Measurements from ENCODE around the gene ZNF385A. TPM values are rescaled to one million over a fixed set of nuclear protein-coding genes. Genes with fewer than 3 reads are reported as not detected.
A peak's percentile ranks its signal among the peaks of the same experiment; 100 is the strongest.

ZNF385A gene
- polyA plus RNA-seq, 6 donors from 2014 or later = 6.1 to 18.2 (median 10.5) TPM

- Mint-ChIP-seq H3K27me3 (no peaks in the 10 kb centered on the region), H3K27ac (peak overlapping the region in 3 of 6 donors; percentile 22 to 62 (median 51)), H3K36me3 (no peaks in the 10 kb centered on the region), H3K9me3 (no peaks in the 10 kb centered on the region), H3K4me3 (no peak overlapping the region), H3K4me1 (peaks cover 12 to 35% (median 14%) of the 10 kb centered on the region in 3 donors)
- ATAC-seq (ENCODE audit: low read depth in 2 of 2) (no peak), DNase-seq (no peak)
Observed at GRCh38 chr12:54372113-54372806, 12.3 kb downstream of the ZNF385A start.

- H3K27me3 Mint-ChIP-seq = no peaks in the 10 kb centered on the region
- DNase-seq (no peak), ATAC-seq (ENCODE audit: low read depth in 2 of 2) (no peak)
- H3K4me1 Mint-ChIP-seq = peaks cover 12 to 32% (median 14%) of the 10 kb centered on the region in 3 donors
- no peak overlapping the region for H3K4me3 Mint-ChIP-seq
- peak overlapping the region in 2 of 6 donors; percentile 22 to 62 for H3K27ac Mint-ChIP-seq
- no peaks in the 10 kb centered on the region for H3K9me3 Mint-ChIP-seq
- no peaks in the 10 kb centered on the region for H3K36me3 Mint-ChIP-seq
Observed at GRCh38 chr12:54371328-54372112, 13.0 kb downstream of the ZNF385A start.

GRCh38 chr12:54370171-54370730 lies 14.3 kb downstream of the ZNF385A start:
- H3K27ac Mint-ChIP-seq = no peak overlapping the region

GRCh38 chr12:54369597-54370131 lies 14.9 kb downstream of the ZNF385A start:
- Mint-ChIP-seq H3K9me3 (no peaks in the 10 kb centered on the region), H3K36me3 (no peaks in the 10 kb centered on the region), H3K27ac (no peak overlapping the region), H3K4me1 (peaks cover 13 to 33% (median 14%) of the 10 kb centered on the region in 3 donors), H3K4me3 (peak overlapping the region in 6 of 8 donors; percentile 13 to 72 (median 52)), H3K27me3 (no peaks in the 10 kb centered on the region)
- DNase-seq (no peak), ATAC-seq (ENCODE audit: low read depth in 2 of 2) (no peak)

More at GRCh38 chr12:54370171-54370730, 14.3 kb downstream of the ZNF385A start:
- H3K9me3 Mint-ChIP-seq = no peaks in the 10 kb centered on the region
- H3K4me1 Mint-ChIP-seq = peaks cover 12 to 30% (median 14%) of the 10 kb centered on the region in 3 donors
- ATAC-seq (ENCODE audit: low read depth in 2 of 2) (no peak), DNase-seq (no peak)
- peak overlapping the region in 1 of 8 donors; percentile 25 for H3K4me3 Mint-ChIP-seq
- no peaks in the 10 kb centered on the region for H3K27me3 Mint-ChIP-seq
- no peaks in the 10 kb centered on the region for H3K36me3 Mint-ChIP-seq

GRCh38 chr12:54368709-54369596 lies 15.6 kb downstream of the ZNF385A start:
- peak; percentile 94 to 95 for ATAC-seq (ENCODE audit: low read depth in 2 of 2)
- H3K4me1 Mint-ChIP-seq = peaks cover 21 to 40% (median 21%) of the 10 kb centered on the region in 3 donors

GRCh38 chr12:54368025-54368708 lies 16.4 kb downstream of the ZNF385A start:
- Mint-ChIP-seq H3K4me1 (peaks cover 23 to 41% (median 23%) of the 10 kb centered on the region in 3 donors), H3K27me3 (no peaks in the 10 kb centered on the region), H3K4me3 (peak overlapping the region in 6 of 8 donors; percentile 12 to 72 (median 52)), H3K27ac (peak overlapping the region in 2 of 6 donors; percentile 34 to 65), H3K36me3 (no peaks in the 10 kb centered on the region), H3K9me3 (no peaks in the 10 kb centered on the region)
- DNase-seq = no peak
- ATAC-seq (ENCODE audit: low read depth in 2 of 2) = no peak

More at GRCh38 chr12:54368709-54369596, 15.6 kb downstream of the ZNF385A start:
- peak overlapping the region in 1 of 6 donors; percentile 73 for H3K27ac Mint-ChIP-seq
- no peaks in the 10 kb centered on the region for H3K9me3 Mint-ChIP-seq
- H3K36me3 Mint-ChIP-seq = no peaks in the 10 kb centered on the region
- peak; percentile 74 for DNase-seq
- no peaks in the 10 kb centered on the region for H3K27me3 Mint-ChIP-seq
- H3K4me3 Mint-ChIP-seq = peak overlapping the region; percentile 37 to 77 (median 57)

- peak within 1 kb of the TSS in 2 of 8 donors; percentile 4 to 47 for H3K4me3 Mint-ChIP-seq
- DNase-seq (no peak), ATAC-seq (ENCODE audit: low read depth in 2 of 2) (peak; percentile 22 to 27)
- no peaks in the 10 kb centered on the region for H3K27me3 Mint-ChIP-seq
- H3K9me3 Mint-ChIP-seq = no peaks in the 10 kb centered on the region
- no peaks in the 10 kb centered on the region for H3K36me3 Mint-ChIP-seq
- peak within 1 kb of the TSS in 5 of 6 donors; percentile 14 to 78 (median 21) for H3K27ac Mint-ChIP-seq
- H3K4me1 Mint-ChIP-seq = peaks cover 18 to 37% (median 22%) of the 10 kb centered on the region in 3 donors
Observed at GRCh38 chr12:54364413-54364812, 20.1 kb downstream of the ZNF385A start, which contains the start of gene GPR84. Gene GPR84, minus strand, starts transcription at chr12:54364486. Its CDS starts 635 bp downstream, at chr12:54363851.

GRCh38 chr12:54363618-54364017 lies 20.9 kb downstream of the ZNF385A start:
- DNase-seq (no peak), ATAC-seq (ENCODE audit: low read depth in 2 of 2) (no peak)
- Mint-ChIP-seq H3K27ac (no peak overlapping the region), H3K4me1 (peaks cover 10 to 29% (median 14%) of the 10 kb centered on the region in 3 donors), H3K27me3 (no peaks in the 10 kb centered on the region), H3K9me3 (no peaks in the 10 kb centered on the region), H3K4me3 (peak overlapping the region in 1 of 8 donors; percentile 47), H3K36me3 (no peaks in the 10 kb centered on the region)

GRCh38 chr12:54363047-54363446 lies 21.5 kb downstream of the ZNF385A start:
- Mint-ChIP-seq H3K27me3 (no peaks in the 10 kb centered on the region), H3K4me3 (no peak overlapping the region)

GRCh38 chr12:54360717-54361456 lies 23.6 kb downstream of the ZNF385A start:
- Mint-ChIP-seq H3K4me3 (peak overlapping the region in 4 of 8 donors; percentile 20 to 69 (median 57)), H3K36me3 (no peaks in the 10 kb centered on the region), H3K27me3 (no peaks in the 10 kb centered on the region), H3K9me3 (no peaks in the 10 kb centered on the region), H3K27ac (peak overlapping the region in 2 of 6 donors; percentile 42 to 45), H3K4me1 (peaks cover 9 to 19% (median 11%) of the 10 kb centered on the region in 3 donors)
- DNase-seq = no peak
- ATAC-seq (ENCODE audit: low read depth in 2 of 2) = no peak

More at GRCh38 chr12:54363047-54363446, 21.5 kb downstream of the ZNF385A start:
- Mint-ChIP-seq H3K4me1 (peaks cover 9 to 23% (median 11%) of the 10 kb centered on the region in 3 donors), H3K9me3 (no peaks in the 10 kb centered on the region), H3K36me3 (no peaks in the 10 kb centered on the region), H3K27ac (peak overlapping the region in 2 of 6 donors; percentile 14 to 55)
- ATAC-seq (ENCODE audit: low read depth in 2 of 2) (no peak), DNase-seq (no peak)

- Mint-ChIP-seq H3K4me1 (peaks cover 9 to 18% (median 11%) of the 10 kb centered on the region in 3 donors), H3K27ac (no peak overlapping the region), H3K9me3 (no peaks in the 10 kb centered on the region), H3K36me3 (no peaks in the 10 kb centered on the region), H3K4me3 (no peak overlapping the region), H3K27me3 (no peaks in the 10 kb centered on the region)
- DNase-seq = no peak
- ATAC-seq (ENCODE audit: low read depth in 2 of 2) = no peak
Observed at GRCh38 chr12:54359762-54360351, 24.7 kb downstream of the ZNF385A start.

Measured in naive B cell (primary cell).